SK-N-MC (cell line): ENCODE data around the gene KLHL29.

Source experiments
- DNase-seq: peaks from one replicate; pipeline ENCODE4 v3.0.0-alpha.2; 2011; ENCODE audit warnings: low read depth, low spot score
- H3K27ac ChIP-seq: fragments of 200-600 bp; sonication (generic); 2 replicates; pipeline ENCODE4 v1.5.1; 2016; ENCODE audit warnings: mixed run types
- H3K36me3 ChIP-seq: fragments of 200-600 bp; sonication (generic); 2 replicates; pipeline ENCODE4 v1.6.1; 2017; ENCODE audit warnings: antibody characterized with exemption, low read length, mixed read lengths; ENCODE audit not compliant: insufficient read depth
- H3K4me3 ChIP-seq: fragments of 200-600 bp; sonication (generic); 2 replicates; pipeline ENCODE4 v1.5.1; 2016
- H3K9ac ChIP-seq: fragments of 200-600 bp; sonication (generic); 2 replicates; pipeline ENCODE4 v1.8.0; 2017; ENCODE audit warnings: mixed run types, mixed read lengths; ENCODE audit not compliant: insufficient read length
- H3K9me3 ChIP-seq: fragments of 200-600 bp; sonication (generic); 2 replicates; pipeline ENCODE4 v1.6.1; 2017; ENCODE audit warnings: low read depth, mild to moderate bottlenecking, antibody characterized with exemption, low read length, moderate library complexity, mixed read lengths
- EZH2 ChIP-seq: fragments of 200-600 bp; sonication (generic); IDR thresholded peaks from one replicate; pipeline ENCODE4 v1.6.1; 2017; ENCODE audit warnings: antibody characterized with exemption
- FOXP2 ChIP-seq: optimal IDR thresholded peaks from 2 replicates; pipeline ENCODE3; 2011; ENCODE audit warnings: mild to moderate bottlenecking, moderate library complexity; ENCODE audit not compliant: insufficient read depth; ENCODE audit errors: extremely low read length, control extremely low read depth
- POLR2AphosphoS5 ChIP-seq: IDR thresholded peaks from 2 replicates; pipeline ENCODE4 v1.6.1; 2012; ENCODE audit warnings: mild to moderate bottlenecking, low read depth, low read length, borderline replicate concordance

KLHL29 gene

DNA sequence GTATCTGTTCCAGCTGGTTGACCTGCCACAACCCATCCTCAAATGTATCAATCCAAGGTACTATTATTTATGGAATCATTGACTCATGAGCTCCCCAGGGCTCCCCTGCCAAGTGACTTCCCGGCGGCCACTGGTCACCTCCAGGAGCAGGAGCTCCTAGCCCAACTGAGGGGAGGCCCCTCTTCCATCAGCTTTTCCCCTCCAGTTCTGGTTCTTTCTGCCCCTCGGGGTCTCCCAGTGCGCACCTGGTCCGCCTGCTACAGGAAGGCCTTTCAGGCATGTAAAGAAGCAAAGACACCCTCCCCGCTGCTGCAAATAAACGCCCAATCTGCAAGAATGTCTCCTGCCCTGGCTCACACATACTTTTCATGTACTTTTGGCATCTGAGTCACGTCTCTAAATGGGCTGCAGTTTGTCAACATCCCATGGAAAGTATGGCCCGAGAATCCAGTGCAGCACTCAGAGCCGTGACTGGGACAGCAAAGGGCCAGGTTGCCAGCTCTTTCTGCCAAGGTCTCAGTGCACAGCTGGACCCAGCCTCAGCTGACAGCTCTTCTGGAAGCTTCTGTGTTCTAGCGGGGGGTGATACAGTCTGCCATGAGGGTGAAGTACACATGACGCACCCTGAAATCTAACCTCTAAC lies 41.4 kb downstream of the KLHL29 start:
- no peak for DNase-seq
- H3K36me3 ChIP-seq: no peaks in the 10 kb centered on the region
- no peak for TF ChIP-seq EZH2
- TF ChIP-seq POLR2AphosphoS5: no peak
- TF ChIP-seq FOXP2: no peak
- no peak overlapping the region for H3K9ac ChIP-seq
- H3K27ac ChIP-seq: no peak overlapping the region
- H3K9me3 ChIP-seq: no peaks in the 10 kb centered on the region
- no peak overlapping the region for H3K4me3 ChIP-seq

DNA sequence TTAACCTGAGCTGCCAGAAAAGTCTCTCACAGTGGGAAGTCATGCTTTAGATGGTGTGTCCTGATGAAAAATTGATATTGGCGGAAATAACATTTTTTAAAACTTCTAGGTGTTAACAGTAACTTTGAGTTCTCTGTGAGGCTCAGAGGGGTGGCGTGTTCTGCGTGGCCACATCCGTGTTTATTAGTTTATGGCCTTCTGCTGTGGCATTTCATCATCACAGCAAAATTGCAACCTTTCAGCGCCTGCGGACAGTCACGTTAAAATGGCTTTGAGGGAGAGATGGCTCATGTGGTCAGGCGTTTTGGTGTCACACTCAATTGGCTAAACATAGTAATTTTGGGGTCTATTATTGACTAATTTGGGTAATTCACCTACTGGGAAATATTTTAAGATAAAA lies 42.4 kb downstream of the KLHL29 start:
- Histone ChIP-seq H3K27ac (no peak overlapping the region), H3K36me3 (no peaks in the 10 kb centered on the region), H3K9ac (no peak overlapping the region), H3K4me3 (no peak overlapping the region), H3K9me3 (no peaks in the 10 kb centered on the region)
- TF ChIP-seq POLR2AphosphoS5 (no peak), FOXP2 (no peak), EZH2 (no peak)
- no peak for DNase-seq

DNA sequence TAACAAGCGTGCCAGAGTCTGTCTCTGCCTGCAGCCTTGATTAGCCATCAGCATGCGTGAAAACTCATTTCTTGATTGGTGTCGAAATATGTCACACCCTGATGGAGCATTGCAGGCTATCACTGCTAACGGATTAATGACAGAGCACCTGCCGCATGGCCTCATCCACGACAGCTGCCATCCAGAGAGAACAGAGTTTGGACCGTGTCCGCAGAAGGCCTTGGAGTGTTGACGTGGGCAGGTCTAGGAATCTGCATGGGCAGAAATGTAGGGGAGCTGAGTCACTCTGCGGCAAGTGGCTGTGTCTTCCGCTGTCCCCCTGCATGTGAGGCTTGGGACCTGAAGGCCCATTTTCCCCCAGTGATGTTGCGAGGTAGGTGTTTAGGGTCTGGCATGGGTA lies 43.0 kb downstream of the KLHL29 start:
- no peak for DNase-seq
- H3K36me3 ChIP-seq: no peaks in the 10 kb centered on the region
- H3K9ac ChIP-seq: no peak overlapping the region
- no peaks in the 10 kb centered on the region for H3K9me3 ChIP-seq
- TF ChIP-seq EZH2 (no peak), POLR2AphosphoS5 (no peak), FOXP2 (no peak)
- no peak overlapping the region for H3K4me3 ChIP-seq
- no peak overlapping the region for H3K27ac ChIP-seq

DNA sequence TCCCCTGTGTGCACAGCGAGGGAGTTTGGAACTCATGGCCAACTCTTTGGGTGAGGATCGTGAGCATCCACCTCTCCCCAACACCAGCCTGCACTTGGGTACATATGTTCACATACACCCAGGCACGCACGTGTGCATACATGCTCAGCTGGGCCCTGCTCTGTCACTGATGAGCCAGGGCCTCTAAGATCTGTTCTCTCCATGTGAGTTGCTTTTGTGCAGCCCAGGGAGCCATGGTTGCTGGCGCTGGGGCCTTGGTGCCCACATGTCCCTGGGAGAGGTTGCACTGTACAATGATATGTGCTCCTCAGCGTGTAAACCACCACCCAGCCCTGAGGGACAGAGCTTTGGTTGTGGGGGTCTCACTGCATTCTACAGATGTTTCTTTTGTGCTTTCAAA lies 44.1 kb downstream of the KLHL29 start:
- no peak overlapping the region for H3K27ac ChIP-seq
- no peak overlapping the region for H3K4me3 ChIP-seq
- no peak for DNase-seq
- H3K9me3 ChIP-seq: no peaks in the 10 kb centered on the region
- H3K9ac ChIP-seq: no peak overlapping the region
- H3K36me3 ChIP-seq: no peaks in the 10 kb centered on the region
- TF ChIP-seq POLR2AphosphoS5 (no peak), FOXP2 (no peak)

DNA sequence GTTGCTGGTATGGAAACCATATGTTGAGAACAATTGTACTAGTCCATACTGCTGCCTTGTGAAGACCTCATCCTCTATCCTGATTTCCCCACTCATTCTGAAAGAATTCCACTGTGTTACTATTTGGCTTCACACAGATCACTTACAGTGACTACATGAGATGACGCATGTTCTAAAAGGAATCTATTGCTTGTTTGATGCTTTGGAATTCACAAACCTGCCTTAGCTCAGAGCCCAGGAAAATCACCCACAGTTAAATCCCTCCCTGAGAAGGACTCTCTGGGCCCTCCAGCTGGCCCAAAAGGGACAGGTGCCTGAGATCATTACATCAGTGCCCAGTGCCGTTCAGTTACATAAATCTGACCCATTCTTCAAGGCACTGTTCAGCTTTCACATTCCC lies 45.3 kb downstream of the KLHL29 start:
- no peak for TF ChIP-seq FOXP2
- TF ChIP-seq POLR2AphosphoS5: no peak
- no peak for TF ChIP-seq EZH2
- Histone ChIP-seq H3K9me3 (no peaks in the 10 kb centered on the region), H3K9ac (no peak overlapping the region), H3K36me3 (no peaks in the 10 kb centered on the region), H3K27ac (no peak overlapping the region; the same call in 1 of the 2 replicates), H3K4me3 (no peak overlapping the region)
- no peak for DNase-seq

DNA sequence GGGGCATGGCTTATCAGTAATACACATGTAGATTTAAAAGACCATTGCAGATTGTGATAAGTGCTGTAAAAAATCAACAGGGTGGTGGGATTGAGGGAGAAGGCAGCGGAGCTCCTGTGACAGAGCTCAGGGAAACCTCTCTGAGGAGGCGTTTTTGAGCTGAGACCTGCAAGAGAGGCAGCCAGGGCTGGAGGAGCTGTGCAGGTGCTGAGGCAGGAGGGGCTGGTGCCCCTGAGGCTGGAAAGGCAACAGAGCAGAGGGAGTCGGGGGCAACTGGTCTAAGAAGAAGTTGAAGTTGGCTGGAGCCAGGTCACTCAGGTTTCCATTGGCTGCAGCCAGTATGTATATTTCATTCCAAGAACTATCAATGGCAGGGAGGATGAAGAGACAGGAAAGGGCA lies 47.6 kb downstream of the KLHL29 start:
- peaks cover 5% of the 10 kb centered on the region; the same call in 1 of the 2 replicates for H3K9me3 ChIP-seq
- no peak overlapping the region for H3K9ac ChIP-seq
- TF ChIP-seq EZH2 (no peak), POLR2AphosphoS5 (no peak), FOXP2 (no peak)
- H3K27ac ChIP-seq: no peak overlapping the region
- H3K4me3 ChIP-seq: no peak overlapping the region
- no peak for DNase-seq
- no peaks in the 10 kb centered on the region for H3K36me3 ChIP-seq

DNA sequence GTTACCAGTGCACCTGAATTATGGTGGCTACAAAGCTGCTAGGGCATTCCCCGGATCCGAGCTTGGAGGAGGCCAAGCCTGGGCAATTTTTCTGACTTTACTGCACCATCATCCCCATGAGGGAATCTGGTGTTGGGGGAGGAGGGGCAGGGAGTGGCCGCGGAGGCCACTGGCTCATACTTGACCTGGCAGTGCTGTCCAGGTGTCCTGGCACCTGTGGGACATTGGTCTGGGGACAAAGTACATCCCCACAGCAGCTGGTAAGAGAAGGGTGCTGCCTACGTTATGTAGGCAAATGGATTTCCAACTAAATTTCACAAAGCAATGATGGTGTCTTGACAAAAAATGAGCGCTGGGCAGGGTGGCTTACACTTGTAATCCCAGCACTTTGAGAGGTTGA lies 48.3 kb downstream of the KLHL29 start:
- no peak overlapping the region for H3K9ac ChIP-seq
- TF ChIP-seq FOXP2: no peak
- no peak for TF ChIP-seq EZH2
- no peak for TF ChIP-seq POLR2AphosphoS5

DNA sequence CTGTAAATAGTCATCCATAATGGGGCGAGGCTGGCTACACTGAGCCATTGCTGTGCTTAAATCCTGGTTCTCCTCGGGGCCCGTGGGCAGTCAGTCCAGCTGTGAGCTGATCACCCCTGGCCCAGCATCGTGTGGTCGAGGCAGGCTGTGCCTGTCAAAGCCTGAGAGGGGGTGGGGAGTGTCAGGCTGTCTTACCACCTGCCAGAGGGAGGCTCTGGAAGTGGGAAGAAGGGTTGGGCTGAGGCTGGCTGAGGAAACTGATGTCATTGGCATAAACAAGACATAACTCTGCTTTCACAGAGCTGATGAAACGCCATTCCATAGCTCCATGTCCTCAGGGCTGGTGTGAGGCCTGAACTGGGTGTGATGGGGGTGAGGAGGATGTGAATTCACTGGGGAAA lies 49.7 kb downstream of the KLHL29 start:
- no peak overlapping the region for H3K9ac ChIP-seq
- H3K4me3 ChIP-seq: 0 out of 2 replicates have a peak overlapping the region, but pooled peaks have one; percentile 11
- TF ChIP-seq POLR2AphosphoS5 (no peak), FOXP2 (no peak), EZH2 (no peak)
- no peak for DNase-seq
- no peak overlapping the region for H3K27ac ChIP-seq
- H3K36me3 ChIP-seq: no peaks in the 10 kb centered on the region
- H3K9me3 ChIP-seq: peaks cover 5% of the 10 kb centered on the region; the same call in 1 of the 2 replicates

More for the DNA sequence above, 48.3 kb downstream of the KLHL29 start:
- Histone ChIP-seq H3K27ac (no peak overlapping the region), H3K36me3 (no peaks in the 10 kb centered on the region), H3K9me3 (peaks cover 5% of the 10 kb centered on the region; the same call in 1 of the 2 replicates), H3K4me3 (no peak overlapping the region)
- no peak for DNase-seq

DNA sequence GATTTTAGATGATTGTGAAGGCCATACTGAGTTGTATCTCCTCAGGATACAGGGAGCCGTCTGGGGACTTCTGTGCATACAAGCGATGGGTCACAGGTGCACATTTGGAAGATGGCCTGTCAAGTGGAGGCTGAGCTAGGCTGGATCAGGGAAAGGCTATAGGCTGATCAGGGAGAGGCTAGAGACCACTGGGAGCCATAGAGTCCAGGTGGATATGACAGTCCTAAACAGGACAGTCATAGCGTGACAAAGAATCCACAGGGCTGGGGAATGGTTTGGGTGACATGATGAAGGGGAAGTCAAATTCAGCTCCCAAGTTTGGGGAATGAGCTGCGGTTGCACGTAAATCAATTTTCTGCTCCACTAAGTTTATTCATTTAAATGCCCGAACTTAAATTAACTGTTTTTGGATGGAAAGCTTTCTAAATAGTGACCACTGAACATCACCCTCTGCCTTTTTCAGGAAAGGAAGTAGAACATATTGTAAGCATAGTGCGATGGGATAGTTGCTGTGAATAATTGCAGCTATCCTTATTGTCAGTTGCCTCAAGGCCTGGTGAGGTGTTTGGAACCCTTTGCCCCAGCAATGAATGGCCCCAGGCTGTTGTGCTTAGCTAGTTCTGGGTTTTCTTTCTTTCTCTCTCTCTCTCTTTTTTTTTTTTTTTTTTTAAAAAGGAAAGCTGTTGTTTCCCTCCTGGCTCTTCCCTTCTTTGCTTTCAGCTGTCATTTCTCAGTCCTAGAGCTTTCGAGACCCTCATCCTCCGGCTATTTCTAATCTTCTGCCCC lies 50.5 kb downstream of the KLHL29 start:
- DNase-seq: no peak
- H3K36me3 ChIP-seq: no peaks in the 10 kb centered on the region
- H3K9me3 ChIP-seq: peaks cover 5% of the 10 kb centered on the region; the same call in 1 of the 2 replicates
- TF ChIP-seq POLR2AphosphoS5 (no peak), EZH2 (no peak), FOXP2 (no peak)
- no peak overlapping the region for H3K9ac ChIP-seq
- H3K27ac ChIP-seq: peak overlapping the region; percentile 44; the same call in 1 of the 2 replicates
- peak overlapping the region; percentile 4; the same call in 1 of the 2 replicates for H3K4me3 ChIP-seq
